Sciatic nerve (tissue), 2 donors: ENCODE data around the gene PTP4A2. TPM values are rescaled to one million over a fixed set of nuclear protein-coding genes. Genes with fewer than 3 reads are reported as not detected.
"Not testable (repeated sequence)": the region's sequence is repeated elsewhere in the genome, so short reads cannot be mapped to it uniquely, and the experiment has no call there.

Source experiments
- ATAC-seq: fragments of 200-7000 bp; cut with Tn5 transposase; one replicate; pipeline ENCODE4 v1.9.1; 2020; ENCODE audit warnings: mild to moderate bottlenecking, moderate library complexity
- DNase-seq: peaks from one replicate; pipeline ENCODE4 v3.0.0-alpha.2; 2020; ENCODE audit warnings: low spot score
- intact Hi-C: fragments of 100-400 bp; cut with DNase I; formaldehyde crosslinking; loops from one replicate; pipeline ENCODE4 v1.14.2; 2022
- total RNA-seq: library from RNA; stranded (reverse); fragmentation: NEBNext Ultra II Directional; extraction: Animal tissue kit (Norgen Biotek cat#: 25700); gene quantifications from one replicate; pipeline ENCODE4 v1.2.1, GENCODE V29; 2021
- donor health status: DM: no; HTN: no; CAD: no.
- donor health status: DM: no; HTN: no; CAD: no.

The PTP4A2 gene
- total RNA-seq, 1 donor from 2014 or later = 256 TPM

- DNase-seq = peak; percentile 93
- intact Hi-C loops = no loop called here
- peak; percentile 96 for ATAC-seq
Observed at GRCh38 chr1:31954607-31955283, 16.6 kb upstream of the PTP4A2 start.

- ATAC-seq = no peak
- DNase-seq = no peak
- intact Hi-C loops = no loop called here
Observed at GRCh38 chr1:31952825-31953220, 14.7 kb upstream of the PTP4A2 start.

- intact Hi-C loops = no loop called here
- DNase-seq (no peak), ATAC-seq (no peak)
Observed at GRCh38 chr1:31951276-31951675, 13.1 kb upstream of the PTP4A2 start.

- intact Hi-C loops = no loop called here
- ATAC-seq (no peak), DNase-seq (no peak)
Observed at GRCh38 chr1:31949862-31950261, 11.7 kb upstream of the PTP4A2 start.

- DNase-seq, intact Hi-C loops, ATAC-seq: not testable (repeated sequence)
Observed at GRCh38 chr1:31945677-31946076, 7.5 kb upstream of the PTP4A2 start.

GRCh38 chr1:31944205-31945089 is 6.3 kb upstream of the PTP4A2 start:
- intact Hi-C loops = no loop called here
- ATAC-seq (peak; percentile 91), DNase-seq (peak; percentile 92)

GRCh38 chr1:31943546-31944184 is 5.5 kb upstream of the PTP4A2 start:
- ATAC-seq (no peak), DNase-seq (no peak)
- intact Hi-C loops = no loop called here

- DNase-seq, ATAC-seq, intact Hi-C loops: not testable (repeated sequence)
Observed at GRCh38 chr1:31942061-31942460, 3.9 kb upstream of the PTP4A2 start.

GRCh38 chr1:31939484-31940329 is 1.5 kb upstream of the PTP4A2 start:
- no peak for ATAC-seq
- no peak for DNase-seq
- intact Hi-C loops = no loop called here

GRCh38 chr1:31937300-31938183 is 626 bp downstream of the PTP4A2 start:
- DNase-seq (peak; percentile 90), ATAC-seq (peak; percentile 79)
- intact Hi-C loops = no loop called here

GRCh38 chr1:31936981-31937299 is 1.2 kb downstream of the PTP4A2 start:
- no peak for ATAC-seq
- DNase-seq = no peak
- intact Hi-C loops = no loop called here

GRCh38 chr1:31936278-31936980 is 1.7 kb downstream of the PTP4A2 start:
- no peak for DNase-seq
- intact Hi-C loops = no loop called here
- no peak for ATAC-seq

- ATAC-seq (no peak), DNase-seq (no peak)
- intact Hi-C loops = no loop called here
Observed at GRCh38 chr1:31934706-31935629, 3.2 kb downstream of the PTP4A2 start.

GRCh38 chr1:31932491-31933316 is 5.5 kb downstream of the PTP4A2 start:
- DNase-seq (no peak), ATAC-seq (no peak)
- intact Hi-C loops = no loop called here

- DNase-seq (no peak), ATAC-seq (no peak)
- intact Hi-C loops = no loop called here
Observed at GRCh38 chr1:31931593-31932225, 6.5 kb downstream of the PTP4A2 start.
